GM12891 (cell line): ENCODE data around the gene AIF1L.

Experiments used
- DNase-seq: peaks from one replicate; pipeline ENCODE4 v3.0.0; 2011; ENCODE audit warnings: low spot score; ENCODE audit not compliant: insufficient read length
- FAIRE-seq: peaks from 2 replicates; lab custom pipeline; 2011; peaks lifted over from hg19 to GRCh38; lab: Jason Lieb, UNC
- PAX5 ChIP-seq: IDR thresholded peaks from 2 replicates; pipeline ENCODE4 v1.6.1; 2011; ENCODE audit warnings: low read length, moderate library complexity, mild to moderate bottlenecking; ENCODE audit not compliant: insufficient read depth, severe bottlenecking
- POLR2A ChIP-seq: IDR thresholded peaks from 2 replicates; pipeline ENCODE4 v1.6.1; 2011; ENCODE audit warnings: low read depth, low read length, control low read depth
- POLR2AphosphoS5 ChIP-seq: IDR thresholded peaks from 2 replicates; pipeline ENCODE4 v1.6.1; 2011; ENCODE audit warnings: low read depth, low read length, control low read depth
- POU2F2 ChIP-seq: IDR thresholded peaks from 2 replicates; pipeline ENCODE4 v1.6.1; 2011; ENCODE audit warnings: low read depth, mild to moderate bottlenecking, control low read depth, low read length, moderate library complexity
- SPI1 ChIP-seq: IDR thresholded peaks from 2 replicates; pipeline ENCODE4 v1.6.1; 2011; ENCODE audit warnings: low read depth, low read length, control low read depth
- TAF1 ChIP-seq: IDR thresholded peaks from 2 replicates; pipeline ENCODE4 v1.6.1; 2011; ENCODE audit warnings: low read depth, low read length, control low read depth

AIF1L gene

GRCh38 chr9:131161585-131161984 is 65.3 kb downstream of the AIF1L start:
- DNase-seq (no peak), FAIRE-seq (no peak)
- TF ChIP-seq POLR2A, result no peak

- no peak for DNase-seq
- TF ChIP-seq POLR2AphosphoS5 (no peak), TAF1 (no peak), SPI1 (no peak), PAX5 (no peak), POLR2A (no peak), POU2F2 (no peak)
- no peak for FAIRE-seq
These were observed 66.6 kb downstream of the AIF1L start for GRCh38 chr9:131162886-131163285.

GRCh38 chr9:131165523-131165922 is 69.2 kb downstream of the AIF1L start:
- no peak for FAIRE-seq
- DNase-seq, result no peak
- TF ChIP-seq POLR2AphosphoS5 (no peak), TAF1 (no peak), PAX5 (no peak), SPI1 (no peak), POLR2A (no peak), POU2F2 (no peak)

- no peak for TF ChIP-seq TAF1
- TF ChIP-seq SPI1, result no peak
- TF ChIP-seq POLR2A, result no peak
- no peak for TF ChIP-seq POLR2AphosphoS5
- TF ChIP-seq POU2F2, result no peak
- no peak for TF ChIP-seq PAX5
- DNase-seq, result no peak
- no peak for FAIRE-seq
These were observed 70.9 kb downstream of the AIF1L start for GRCh38 chr9:131167146-131167692.

GRCh38 chr9:131167936-131168335 is 71.6 kb downstream of the AIF1L start:
- FAIRE-seq, result no peak
- DNase-seq, result no peak
- TF ChIP-seq TAF1 (no peak), PAX5 (no peak), POLR2A (no peak), SPI1 (no peak), POLR2AphosphoS5 (no peak), POU2F2 (no peak)

- TF ChIP-seq POU2F2 (no peak), PAX5 (no peak), SPI1 (no peak), POLR2A (no peak), TAF1 (no peak)
- no peak for DNase-seq
- no peak for FAIRE-seq
These were observed 73.4 kb downstream of the AIF1L start for GRCh38 chr9:131169563-131170240.
